ENCODE measurements around the gene DOC2A.
"Not testable (repeated sequence)": the region's sequence is repeated elsewhere in the genome, so short reads cannot be mapped to it uniquely, and the experiment has no call there.

Gene DOC2A

DNA sequence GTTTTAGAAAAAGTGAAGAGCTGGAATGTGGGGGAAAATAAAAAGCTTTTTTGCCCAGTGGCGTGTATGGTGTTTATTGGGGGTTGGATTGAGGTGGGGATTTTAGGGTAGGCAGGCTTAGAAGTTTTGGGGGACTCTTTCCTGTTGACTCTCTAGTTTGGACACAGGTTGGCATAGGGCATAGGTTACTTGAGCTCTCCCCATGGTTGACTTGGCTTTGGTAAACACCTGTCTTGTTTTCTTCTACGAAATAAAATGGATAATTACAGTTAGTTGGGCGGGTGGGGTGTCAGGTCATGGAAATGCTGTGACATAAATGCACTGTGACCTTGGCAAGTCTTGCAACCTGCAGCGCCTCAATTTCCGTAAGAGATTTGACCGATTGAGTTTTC, 37.8 kb downstream of the DOC2A start:
- DNase-seq (ENCODE audit: low read depth), result no peak

DNA sequence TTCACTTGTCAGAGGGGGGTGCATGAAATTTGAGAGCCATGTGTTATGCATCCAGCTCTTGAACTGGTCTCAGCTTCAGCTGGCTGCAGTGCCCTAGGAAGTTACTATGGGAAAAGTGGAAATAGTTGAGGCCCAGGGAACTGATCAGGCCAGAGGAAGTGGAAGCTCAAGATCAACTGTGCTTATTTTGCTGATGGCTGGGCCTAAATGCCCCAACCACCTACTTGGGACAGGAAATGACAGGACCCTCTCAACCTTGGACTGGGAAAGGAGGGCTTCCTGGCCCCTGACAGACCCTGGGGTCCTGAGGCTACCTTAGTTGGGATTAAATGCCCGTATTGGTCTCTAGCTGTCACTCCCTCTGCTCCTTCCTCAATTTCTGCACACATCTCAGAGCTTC, 38.3 kb downstream of the DOC2A start:
- no peak for DNase-seq (ENCODE audit: low read depth)

- DNase-seq (ENCODE audit: low read depth), result no peak
These were observed 39.5 kb downstream of the DOC2A start for GRCh38 chr16:29971304-29971703.

DNA sequence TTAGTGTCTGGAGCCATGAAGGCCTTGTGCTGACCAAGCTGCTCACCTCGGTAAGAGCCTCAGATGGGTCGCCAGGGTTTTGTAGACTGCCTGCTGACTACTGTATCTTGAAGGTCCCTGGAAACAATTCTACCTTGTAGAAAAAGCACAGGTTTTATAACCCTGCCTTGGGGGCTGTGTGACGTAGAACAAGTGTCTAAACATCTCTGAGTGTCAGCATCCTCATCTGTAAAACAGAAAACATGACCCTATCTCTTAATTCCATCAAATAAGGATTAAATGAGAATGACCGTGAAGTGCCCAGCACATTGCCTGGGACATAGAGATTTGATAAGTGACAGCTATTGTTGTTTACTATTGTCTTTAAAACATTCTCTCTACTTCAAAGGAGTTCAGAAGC, 42.6 kb downstream of the DOC2A start:
- DNase-seq (ENCODE audit: low read depth), result no peak

- no peak for DNase-seq (ENCODE audit: low read depth)
These were observed 47.6 kb downstream of the DOC2A start for GRCh38 chr16:29963021-29963743.

- DNase-seq (ENCODE audit: low read depth), result no peak
These were observed 48.4 kb downstream of the DOC2A start for GRCh38 chr16:29962344-29962994.

DNA sequence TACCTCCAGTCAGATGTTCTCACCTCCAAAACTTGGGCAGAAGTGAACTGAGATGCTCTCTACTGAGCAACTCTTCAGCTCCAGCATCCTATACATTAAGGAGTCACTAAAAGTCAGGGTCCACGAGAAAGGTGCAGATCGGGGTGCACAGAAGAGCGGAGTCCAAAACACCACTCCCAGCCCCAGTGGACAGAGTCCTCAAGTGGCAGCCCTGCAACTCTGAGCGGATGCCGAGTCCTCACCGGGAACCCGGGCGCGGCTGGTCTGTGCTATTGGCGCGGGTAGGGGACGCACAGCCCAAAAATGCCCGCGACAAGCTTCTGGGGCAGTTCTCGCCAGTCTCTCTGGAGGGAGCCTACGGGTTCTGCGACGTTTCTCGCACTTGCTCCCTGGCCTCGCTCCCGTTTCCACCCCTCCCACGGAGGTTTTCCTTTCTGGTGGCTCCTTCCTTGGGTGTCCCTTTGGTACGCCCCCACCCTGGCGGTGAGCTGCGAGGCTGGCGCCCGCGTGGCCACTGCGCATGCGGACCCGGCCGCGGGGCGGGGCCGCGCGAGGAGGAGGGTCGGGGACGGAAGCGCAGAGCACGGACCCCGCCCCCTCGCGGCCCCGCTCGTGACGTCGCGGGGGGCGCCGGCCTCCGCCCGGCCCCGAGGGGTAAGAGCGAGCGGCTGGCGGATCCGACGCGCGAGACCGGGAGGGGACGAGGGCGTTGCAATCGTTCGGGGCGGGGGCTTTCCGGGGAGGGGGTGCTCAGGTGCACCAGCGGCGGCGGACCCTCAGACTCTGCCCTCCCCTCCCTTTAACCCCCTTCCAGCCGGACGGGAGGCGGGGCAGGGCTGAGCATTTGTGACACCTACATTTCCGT, 49.1 kb downstream of the DOC2A start, which contains the start of gene TMEM219:
Gene TMEM219 (plus strand): TSS at position 601 of the 865 bp plus-strand sequence. CDS start 1,065 bp downstream, outside the sequence.
- peak; percentile 78 for DNase-seq (ENCODE audit: low read depth)

GRCh38 chr16:29961127-29961478, 49.7 kb downstream of the DOC2A start:
- DNase-seq (ENCODE audit: low read depth), result no peak

- not testable (repeated sequence) for DNase-seq (ENCODE audit: low read depth)
These were observed 51.0 kb downstream of the DOC2A start for GRCh38 chr16:29959821-29960220.

DNA sequence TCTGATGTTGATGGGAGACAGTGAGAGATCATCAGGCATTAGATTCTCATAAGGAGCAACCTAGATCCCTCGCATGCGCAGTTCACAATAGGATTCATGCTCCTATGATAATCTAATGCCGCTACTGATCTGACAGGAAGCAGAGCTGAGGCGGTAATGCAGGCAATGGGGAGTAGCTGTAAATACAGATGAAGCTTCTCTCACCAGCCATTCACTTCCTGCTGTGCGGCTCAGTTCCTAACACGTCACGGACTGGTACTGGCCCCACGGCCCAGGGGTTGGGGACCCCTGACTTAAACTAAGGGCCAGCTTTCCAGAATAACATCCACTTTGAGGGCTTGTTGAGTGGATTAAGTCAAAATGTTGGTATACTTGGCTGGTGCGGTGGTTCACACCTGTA, 51.5 kb downstream of the DOC2A start:
- DNase-seq (ENCODE audit: low read depth), result no peak

DNA sequence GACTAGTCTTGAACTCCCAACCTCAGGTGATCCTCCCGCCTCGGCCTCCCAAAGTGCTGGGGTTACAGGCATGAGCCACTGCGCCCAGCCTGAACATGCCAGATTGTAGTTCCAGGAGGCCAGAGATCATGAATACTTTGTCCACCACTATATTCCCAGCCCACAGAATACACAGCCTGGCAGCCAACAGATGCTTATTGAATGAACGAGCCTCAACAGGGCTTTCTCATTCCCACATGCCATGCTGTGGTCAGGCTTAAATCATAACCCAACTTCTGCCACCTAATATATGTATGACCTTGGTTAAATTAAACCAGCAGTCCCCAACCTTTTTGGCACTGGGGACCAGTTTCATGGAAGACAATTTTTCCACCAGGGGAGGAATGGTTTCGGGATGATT, 52.1 kb downstream of the DOC2A start:
- no peak for DNase-seq (ENCODE audit: low read depth)
